T-helper 1 cell treated with Interleukin-12 subunit alpha and Interleukin-12 subunit beta and Interleukin-4 antibody, amounts not matched to agents 30 μg/mL and 1 μg/mL, for 36 hours (primary cell): ENCODE measurements around the gene MRPL11.
"Not testable (repeated sequence)": the region's sequence is repeated elsewhere in the genome, so short reads cannot be mapped to it uniquely, and the experiment has no call there.

Experiments used
- H3K27ac Mint-ChIP-seq: one replicate; pipeline ENCODE4 v1.8.0; 2021; ENCODE audit warnings: mild to moderate bottlenecking, mixed read lengths
- H3K27me3 Mint-ChIP-seq: one replicate; pipeline ENCODE4 v1.8.0; 2021; ENCODE audit warnings: low read depth, mixed read lengths
- H3K36me3 Mint-ChIP-seq: one replicate; pipeline ENCODE4 v1.8.0; 2021; ENCODE audit warnings: low read depth, mixed read lengths
- H3K4me1 Mint-ChIP-seq: one replicate; pipeline ENCODE4 v1.8.0; 2021; ENCODE audit warnings: low read depth, mixed read lengths
- H3K4me3 Mint-ChIP-seq: one replicate; pipeline ENCODE4 v1.8.0; 2021; ENCODE audit warnings: mild to moderate bottlenecking, moderate library complexity, mixed read lengths
- H3K9me3 Mint-ChIP-seq: one replicate; pipeline ENCODE4 v1.8.0; 2021; ENCODE audit warnings: mixed read lengths

The MRPL11 gene

DNA sequence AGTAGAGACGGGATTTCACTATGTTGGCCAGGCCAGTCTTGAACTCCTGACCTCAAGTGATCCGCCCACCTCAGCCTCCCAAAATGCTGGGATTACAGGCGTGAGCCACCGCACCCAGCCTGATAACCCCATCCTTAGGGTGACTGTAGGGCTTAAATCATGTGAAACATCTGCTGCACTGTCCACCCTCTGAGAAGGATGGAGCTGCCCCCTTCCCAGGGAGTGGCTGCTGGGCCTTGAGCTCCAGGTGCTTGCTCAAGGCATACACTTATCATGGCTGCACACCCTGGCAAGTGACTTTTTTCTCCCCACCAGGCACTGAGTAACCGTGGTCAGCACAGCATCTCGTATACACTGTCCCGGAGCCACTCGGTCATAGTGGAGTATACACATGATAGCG, 33.4 kb upstream of the MRPL11 start:
- no peaks in the 10 kb centered on the region for H3K9me3 Mint-ChIP-seq
- H3K4me1 Mint-ChIP-seq: peaks cover 12% of the 10 kb centered on the region
- H3K4me3 Mint-ChIP-seq: no peak overlapping the region
- H3K36me3 Mint-ChIP-seq: peaks cover 2% of the 10 kb centered on the region
- no peak overlapping the region for H3K27ac Mint-ChIP-seq
- H3K27me3 Mint-ChIP-seq: no peaks in the 10 kb centered on the region

DNA sequence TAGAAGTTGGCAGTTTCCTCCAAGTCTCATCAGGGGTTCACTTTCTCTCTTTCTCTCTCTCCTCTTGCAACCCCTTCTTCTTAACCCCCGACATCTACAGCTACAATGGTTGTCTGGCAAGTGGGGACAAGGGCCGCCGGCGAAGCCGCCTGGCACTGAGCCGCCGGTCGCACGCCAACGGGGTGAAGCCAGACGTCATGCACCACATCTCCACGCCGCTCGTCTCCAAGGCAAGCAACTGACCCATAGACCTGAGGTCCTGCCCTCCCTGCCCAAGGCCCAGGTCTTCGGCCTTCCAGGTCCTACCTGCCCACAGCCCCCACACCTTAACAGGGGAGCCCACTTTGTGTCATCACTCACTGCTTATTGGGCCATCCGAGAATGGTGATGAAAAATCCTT, 32.5 kb upstream of the MRPL11 start:
- Mint-ChIP-seq H3K4me1 (peaks cover 8% of the 10 kb centered on the region), H3K27ac (no peak overlapping the region), H3K9me3 (no peaks in the 10 kb centered on the region), H3K27me3 (no peaks in the 10 kb centered on the region), H3K4me3 (no peak overlapping the region), H3K36me3 (no peaks in the 10 kb centered on the region)

DNA sequence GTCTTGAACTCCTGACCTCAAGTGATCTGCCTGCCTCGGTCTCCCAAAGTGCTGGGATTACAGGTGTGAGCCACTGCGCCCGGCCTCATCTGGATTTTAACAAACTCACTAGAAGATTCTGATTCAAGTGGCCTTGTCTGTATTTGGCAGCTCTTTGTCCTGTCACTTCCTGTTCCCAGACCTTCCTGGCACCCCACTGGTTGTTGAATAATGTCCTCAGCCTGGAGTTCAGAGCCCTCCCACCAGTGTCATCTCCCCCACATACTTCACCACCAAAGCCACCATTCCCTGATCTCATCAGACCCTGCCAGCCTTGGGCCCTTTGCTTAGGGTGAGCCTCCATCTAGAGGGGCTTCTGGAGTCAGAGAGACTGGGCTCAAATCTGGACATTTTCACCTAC, 31.4 kb upstream of the MRPL11 start:
- Mint-ChIP-seq H3K36me3 (no peaks in the 10 kb centered on the region), H3K4me3 (no peak overlapping the region), H3K27me3 (no peaks in the 10 kb centered on the region), H3K9me3 (no peaks in the 10 kb centered on the region), H3K27ac (no peak overlapping the region), H3K4me1 (peaks cover 13% of the 10 kb centered on the region)

DNA sequence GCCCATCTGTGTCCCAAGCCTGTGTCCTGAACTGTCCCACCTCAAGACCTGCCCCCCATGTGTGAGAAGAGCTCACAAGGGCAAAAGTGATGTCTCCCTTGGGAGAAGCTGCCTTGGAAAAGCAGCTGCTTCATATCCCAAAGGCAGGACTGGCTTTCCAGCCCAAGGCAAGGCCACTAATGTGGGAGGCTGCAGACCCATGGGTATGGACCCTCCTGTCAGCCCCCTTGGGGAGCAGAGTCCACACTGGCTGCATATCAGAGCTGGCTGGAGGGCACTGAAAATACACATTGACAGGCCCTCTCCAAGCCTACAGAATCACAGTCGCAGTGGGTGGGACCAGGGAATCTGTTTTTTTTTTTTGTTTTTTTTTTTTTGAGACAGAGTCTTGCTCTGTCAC, 30.8 kb upstream of the MRPL11 start:
- no peaks in the 10 kb centered on the region for H3K9me3 Mint-ChIP-seq
- H3K36me3 Mint-ChIP-seq: no peaks in the 10 kb centered on the region
- peaks cover 13% of the 10 kb centered on the region for H3K4me1 Mint-ChIP-seq
- H3K27ac Mint-ChIP-seq: no peak overlapping the region
- H3K4me3 Mint-ChIP-seq: no peak overlapping the region
- no peaks in the 10 kb centered on the region for H3K27me3 Mint-ChIP-seq

DNA sequence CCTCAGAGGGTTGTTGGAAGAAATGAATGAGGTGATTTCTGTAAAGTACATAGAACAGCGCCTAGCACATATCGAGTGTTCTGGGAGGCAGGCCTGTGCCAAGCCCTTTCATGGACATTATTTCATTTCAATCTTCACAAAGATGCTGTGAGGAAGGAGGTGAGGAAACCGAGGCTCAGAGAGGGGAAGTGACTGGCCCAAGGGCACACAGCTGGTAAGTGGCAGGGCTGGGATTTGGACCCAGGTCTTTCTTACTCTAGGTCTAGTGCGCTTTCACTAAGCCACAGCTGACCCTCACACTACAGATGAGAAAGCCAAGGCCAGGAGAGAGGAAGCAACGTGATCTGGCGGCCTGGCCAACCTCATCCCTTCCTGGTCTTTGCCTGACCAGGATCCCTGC, 30.0 kb upstream of the MRPL11 start:
- no peak overlapping the region for H3K27ac Mint-ChIP-seq

GRCh38 chr11:66467756-66468155, 29.1 kb upstream of the MRPL11 start:
- Mint-ChIP-seq H3K27ac (peak overlapping the region; percentile 69), H3K27me3 (no peaks in the 10 kb centered on the region), H3K9me3 (no peaks in the 10 kb centered on the region), H3K4me3 (peak overlapping the region; percentile 89), H3K36me3 (no peaks in the 10 kb centered on the region), H3K4me1 (peaks cover 19% of the 10 kb centered on the region)

More for the DNA sequence above, 30.0 kb upstream of the MRPL11 start:
- Mint-ChIP-seq H3K9me3 (no peaks in the 10 kb centered on the region), H3K4me3 (peak overlapping the region; percentile 38), H3K36me3 (no peaks in the 10 kb centered on the region), H3K4me1 (peaks cover 13% of the 10 kb centered on the region), H3K27me3 (no peaks in the 10 kb centered on the region)

GRCh38 chr11:66467034-66467659, 28.5 kb upstream of the MRPL11 start:
- Mint-ChIP-seq H3K27ac (peak overlapping the region; percentile 69), H3K36me3 (no peaks in the 10 kb centered on the region), H3K9me3 (no peaks in the 10 kb centered on the region), H3K4me3 (peak overlapping the region; percentile 89), H3K4me1 (peaks cover 23% of the 10 kb centered on the region), H3K27me3 (no peaks in the 10 kb centered on the region)

- Mint-ChIP-seq H3K36me3 (peaks cover 2% of the 10 kb centered on the region), H3K4me3 (peak within 1 kb of the TSS; percentile 89), H3K27ac (peak within 1 kb of the TSS; percentile 80), H3K4me1 (peaks cover 23% of the 10 kb centered on the region), H3K27me3 (no peaks in the 10 kb centered on the region), H3K9me3 (peaks cover 3% of the 10 kb centered on the region)
Measured at GRCh38 chr11:66466225-66467033, 27.8 kb upstream of the MRPL11 start, which contains the start of gene PELI3. Gene PELI3 (plus strand): TSS chr11:66466905. CDS start chr11:66468129, 1,224 bp downstream.

GRCh38 chr11:66465373-66466224, 27.0 kb upstream of the MRPL11 start:
- H3K27me3 Mint-ChIP-seq: no peaks in the 10 kb centered on the region
- H3K4me1 Mint-ChIP-seq: peaks cover 23% of the 10 kb centered on the region
- H3K4me3 Mint-ChIP-seq: peak overlapping the region; percentile 83
- peak overlapping the region; percentile 80 for H3K27ac Mint-ChIP-seq
- peaks cover 7% of the 10 kb centered on the region for H3K9me3 Mint-ChIP-seq
- H3K36me3 Mint-ChIP-seq: peaks cover 2% of the 10 kb centered on the region

DNA sequence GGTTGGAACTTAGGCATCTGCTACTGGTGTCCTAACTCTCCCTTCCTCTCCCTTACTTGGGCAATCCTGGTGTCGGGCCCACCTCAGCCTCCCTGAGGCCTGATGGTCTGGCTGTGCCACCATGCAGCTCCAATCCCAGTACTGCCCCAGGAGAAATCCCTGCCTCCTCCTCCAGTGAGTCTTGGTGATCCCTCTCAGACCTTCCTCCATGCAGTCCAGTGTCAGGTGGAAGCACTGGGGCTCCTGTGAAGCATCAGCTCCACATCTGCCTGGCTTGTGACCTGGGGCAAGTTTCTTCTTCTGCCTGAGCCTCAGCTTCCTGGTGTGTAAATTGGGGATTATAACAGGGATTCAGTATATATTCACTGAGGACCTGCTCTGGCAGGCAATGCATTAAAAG, 26.3 kb upstream of the MRPL11 start:
- no peaks in the 10 kb centered on the region for H3K27me3 Mint-ChIP-seq
- H3K36me3 Mint-ChIP-seq: peaks cover 2% of the 10 kb centered on the region
- H3K9me3 Mint-ChIP-seq: peaks cover 7% of the 10 kb centered on the region
- H3K4me3 Mint-ChIP-seq: no peak overlapping the region
- no peak overlapping the region for H3K27ac Mint-ChIP-seq
- peaks cover 23% of the 10 kb centered on the region for H3K4me1 Mint-ChIP-seq

GRCh38 chr11:66464116-66464515, 25.5 kb upstream of the MRPL11 start:
- not testable (repeated sequence) for H3K9me3 Mint-ChIP-seq, H3K27ac Mint-ChIP-seq, H3K36me3 Mint-ChIP-seq, H3K4me3 Mint-ChIP-seq, H3K27me3 Mint-ChIP-seq
- H3K4me1 Mint-ChIP-seq: peaks cover 23% of the 10 kb centered on the region

DNA sequence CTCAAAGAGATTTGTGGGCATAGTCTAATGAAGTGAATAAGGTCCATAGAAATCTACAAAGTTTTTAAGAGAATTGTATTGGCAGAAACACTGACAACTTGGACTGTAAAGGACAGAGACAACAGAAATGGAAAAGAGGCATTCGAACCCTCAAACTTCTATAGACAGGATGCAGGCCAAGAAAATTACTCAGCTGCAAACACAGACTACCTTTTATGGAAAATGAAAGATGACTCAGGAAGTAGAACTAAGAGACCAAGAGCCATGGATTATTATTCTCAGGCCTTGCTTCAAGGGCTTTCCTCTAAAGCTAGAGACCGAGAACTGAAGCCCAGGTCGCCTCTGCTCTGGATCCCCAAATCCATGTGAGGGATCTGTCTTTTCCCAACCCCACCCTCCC, 24.3 kb upstream of the MRPL11 start:
- Mint-ChIP-seq H3K27me3 (no peaks in the 10 kb centered on the region), H3K4me3 (no peak overlapping the region), H3K36me3 (peaks cover 2% of the 10 kb centered on the region), H3K9me3 (peaks cover 7% of the 10 kb centered on the region), H3K4me1 (peaks cover 18% of the 10 kb centered on the region), H3K27ac (peak overlapping the region; percentile 88)

DNA sequence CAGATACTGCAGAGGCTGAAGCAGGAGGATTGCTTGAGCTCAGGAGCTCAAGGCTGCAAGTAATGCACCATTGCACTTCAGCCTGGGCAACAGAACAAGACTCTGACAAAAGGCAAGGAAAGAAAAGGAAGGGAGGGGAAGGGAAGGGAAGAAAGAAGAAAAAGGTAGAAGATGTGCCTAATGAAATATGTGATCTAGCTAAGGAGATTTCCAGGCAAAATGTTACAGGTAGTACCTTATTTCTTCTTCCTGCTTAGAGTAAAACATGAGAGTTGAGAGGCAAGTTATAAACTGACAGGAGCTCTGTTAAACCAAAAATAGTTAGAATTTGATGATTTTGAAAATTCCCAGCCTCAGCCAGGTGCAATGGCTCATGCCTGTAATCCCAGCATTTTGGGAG, 23.4 kb upstream of the MRPL11 start:
- H3K4me3 Mint-ChIP-seq: no peak overlapping the region
- H3K9me3 Mint-ChIP-seq: peaks cover 7% of the 10 kb centered on the region
- H3K4me1 Mint-ChIP-seq: peaks cover 17% of the 10 kb centered on the region
- no peaks in the 10 kb centered on the region for H3K27me3 Mint-ChIP-seq
- H3K27ac Mint-ChIP-seq: no peak overlapping the region
- H3K36me3 Mint-ChIP-seq: peaks cover 2% of the 10 kb centered on the region

DNA sequence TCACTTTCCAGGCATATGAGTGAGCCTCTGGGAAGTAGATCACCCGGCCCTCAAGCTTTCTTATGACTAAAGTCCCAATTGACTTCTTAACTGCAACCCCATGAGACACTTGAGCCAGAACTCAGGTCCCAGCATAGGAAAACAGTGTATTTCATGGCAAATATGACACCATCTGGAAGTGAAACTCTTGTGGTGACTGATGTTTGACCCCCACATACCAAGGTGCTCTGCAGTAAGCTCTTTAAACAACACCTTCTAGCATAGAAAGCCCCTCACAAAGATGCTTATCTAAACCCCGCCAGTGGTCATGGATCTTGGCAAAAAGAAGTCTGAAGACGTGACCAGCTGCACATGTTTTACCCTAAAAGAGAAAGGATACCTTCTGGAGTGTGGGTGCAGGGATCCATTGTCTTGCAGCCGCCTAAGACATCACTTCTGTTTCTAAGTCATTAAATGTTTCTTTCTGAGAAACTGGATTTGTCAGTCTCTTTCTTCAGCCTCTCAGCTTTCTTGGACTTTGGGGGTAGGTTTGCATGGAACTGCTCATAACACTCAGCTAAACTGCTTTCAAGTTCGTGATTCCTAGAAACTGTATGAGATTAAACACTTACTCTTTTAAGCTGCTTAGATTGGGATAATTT, 20.6 kb upstream of the MRPL11 start:
- Mint-ChIP-seq H3K9me3 (peaks cover 7% of the 10 kb centered on the region), H3K27ac (no peak overlapping the region), H3K4me1 (peaks cover 21% of the 10 kb centered on the region), H3K27me3 (no peaks in the 10 kb centered on the region), H3K36me3 (peaks cover 2% of the 10 kb centered on the region), H3K4me3 (no peak overlapping the region)
